ENCODE data around the gene TTR.

GRCh38 chr18:31554776-31555175, 36.9 kb upstream of the TTR start:
- TF ChIP-seq POLR2A (IDR thresholded peaks at IDR 0.05) (no peak), CTCF (IDR thresholded peaks at IDR 0.05) (no peak)

All from testis (tissue), 2 donors.